Kidney (tissue), 14 donors: ENCODE results near the gene GGA2. TPM values are rescaled to one million over a fixed set of nuclear protein-coding genes. Genes with fewer than 3 reads are reported as not detected.
"Not testable (repeated sequence)": the region's sequence is repeated elsewhere in the genome, so short reads cannot be mapped to it uniquely, and the experiment has no call there.

Experiments
- DNase-seq, 5 donors: peaks; one replicate each; pipeline ENCODE4 v3.0.0-alpha.2; 2013 to 2020
- FAIRE-seq: peaks from 2 replicates; lab custom pipeline; 2012; peaks lifted over from hg19 to GRCh38; lab: Jason Lieb, UNC
- H3K27ac ChIP-seq, 2 donors: one replicate each; pipeline ENCODE4 v1.7.0; 2013; ENCODE audit warnings: low read depth in 2 of 2, low read length in 2 of 2, inconsistent platforms in 1 of 2
- H3K27me3 ChIP-seq: one replicate; pipeline ENCODE4 v1.7.1; 2013; ENCODE audit warnings: low read length, inconsistent platforms; ENCODE audit not compliant: control insufficient read depth, insufficient read depth
- H3K36me3 ChIP-seq, 3 donors: one replicate each; pipeline versions ENCODE4 v1.7.0 to v1.7.1; 2013; ENCODE audit warnings: low read length in 3 of 3, control low read depth in 1 of 3, inconsistent platforms in 1 of 3; ENCODE audit not compliant: insufficient read depth in 3 of 3, control insufficient read depth in 2 of 3
- H3K4me1 ChIP-seq, 3 donors: one replicate each; pipeline versions ENCODE4 v1.7.0 to v1.7.1; 2013; ENCODE audit warnings: low read length in 3 of 3, inconsistent platforms in 1 of 3, low read depth in 1 of 3; ENCODE audit not compliant: control insufficient read depth in 2 of 3, insufficient read depth in 2 of 3
- H3K4me3 ChIP-seq, 3 donors: one replicate each; pipeline versions ENCODE4 v1.7.0 to v1.8.1; 2013; ENCODE audit warnings: low read length in 3 of 3, control low read depth in 1 of 3, inconsistent platforms in 1 of 3
- H3K9ac ChIP-seq, 3 donors: one replicate each; pipeline versions ENCODE4 v1.7.0 to v1.7.1; 2013; ENCODE audit warnings: low read length in 3 of 3, control low read depth in 1 of 3, inconsistent platforms in 1 of 3
- H3K9me3 ChIP-seq, 3 donors: one replicate each; pipeline versions ENCODE4 v1.7.0 to v1.7.1; 2013; ENCODE audit warnings: low read length in 3 of 3, control low read depth in 1 of 3, inconsistent platforms in 1 of 3; ENCODE audit not compliant: control insufficient read depth in 2 of 3, insufficient read depth in 1 of 3
- intact Hi-C: fragments of 100-400 bp; cut with DNase I; formaldehyde crosslinking; loops from one replicate; pipeline ENCODE4 v1.11.1; 2022
- polyA plus RNA-seq: library from polyadenylated mRNA; stranded (reverse); fragments of 350-450 nt; fragmentation: Illumina TruSeq; extraction: RNeasy Lipid Tissue Mini Kit (QIAGEN cat#74804); gene quantifications from one replicate; pipeline ENCODE4 v1.2.3, GENCODE V29; 2014; ENCODE audit warnings: low read depth, low replicate concordance; ENCODE audit not compliant: insufficient read depth
- total RNA-seq: library from RNA; stranded (reverse); fragmentation: NEBNext Ultra II Directional; extraction: Animal tissue kit (Norgen Biotek cat#: 25700); gene quantifications from one replicate; pipeline ENCODE4 v1.2.1, GENCODE V29; 2021
- TF ChIP-seq, protein P1 (sequence below): IDR thresholded peaks from 3 replicates; pipeline ENCODE4 v1.5.1; 2012; ENCODE audit warnings: mild to moderate bottlenecking, moderate library complexity, borderline replicate concordance; ENCODE audit not compliant: insufficient read depth; ENCODE audit errors: extremely low read depth
- donor health status: control.
- donor health status: control.
- donor health status: control.
- donor health status: control.
- donor health status: control.
- donor health status: DM: yes; HTN: yes; CAD: no.
- donor health status: Normal renal cell carcinoma (clear cell type).

GGA2 gene
- total and polyA plus RNA-seq, 2 donors from 2014 or later: 43.5 to 79.9 TPM

DNA sequence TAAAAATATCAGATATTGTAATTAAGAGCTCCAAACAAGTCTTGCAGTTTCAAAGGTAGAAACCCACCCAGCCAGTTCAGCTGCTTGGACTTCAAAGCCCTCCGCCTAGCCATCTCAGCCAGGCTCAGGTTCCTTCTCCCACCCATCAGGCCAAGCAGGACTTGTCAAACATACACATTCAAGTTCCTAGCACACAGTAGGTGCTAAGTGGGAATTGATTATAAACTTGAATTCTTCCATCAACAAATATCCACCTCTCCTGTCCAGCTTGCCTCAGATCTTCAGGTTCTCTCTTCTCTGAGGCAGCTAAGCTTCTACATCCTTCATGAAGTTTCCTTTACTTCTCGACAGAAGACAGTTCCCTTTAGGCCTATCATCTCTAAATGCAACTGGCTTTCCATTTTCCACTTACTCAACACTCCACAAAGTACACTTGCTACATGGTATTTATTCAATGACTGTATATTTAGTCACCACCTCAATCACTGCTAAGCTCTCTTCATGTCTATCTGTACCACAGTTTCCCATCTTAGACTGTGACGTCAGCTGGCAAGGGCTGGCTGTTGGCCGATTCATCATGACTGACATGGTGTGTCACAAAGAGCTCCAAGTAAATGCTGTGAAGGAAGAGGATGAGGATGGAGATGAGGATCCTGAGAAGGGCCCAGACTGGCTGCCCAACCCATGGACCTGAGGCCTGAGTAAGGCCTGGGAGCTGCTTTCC is 44.0 kb downstream of the GGA2 start:
- intact Hi-C loops: no loop called here
- no peaks in the 10 kb centered on the region for H3K9me3 ChIP-seq
- H3K4me3 ChIP-seq: no peak overlapping the region
- DNase-seq (no peak), FAIRE-seq (no peak)
- H3K4me1 ChIP-seq: no peaks in the 10 kb centered on the region
- H3K27ac ChIP-seq: no peak overlapping the region
- no peak overlapping the region for H3K9ac ChIP-seq
- H3K36me3 ChIP-seq: peaks cover 4 to 43% (median 35%) of the 10 kb centered on the region in 3 donors
- H3K27me3 ChIP-seq: no peaks in the 10 kb centered on the region
- TF ChIP-seq, protein P1, sequence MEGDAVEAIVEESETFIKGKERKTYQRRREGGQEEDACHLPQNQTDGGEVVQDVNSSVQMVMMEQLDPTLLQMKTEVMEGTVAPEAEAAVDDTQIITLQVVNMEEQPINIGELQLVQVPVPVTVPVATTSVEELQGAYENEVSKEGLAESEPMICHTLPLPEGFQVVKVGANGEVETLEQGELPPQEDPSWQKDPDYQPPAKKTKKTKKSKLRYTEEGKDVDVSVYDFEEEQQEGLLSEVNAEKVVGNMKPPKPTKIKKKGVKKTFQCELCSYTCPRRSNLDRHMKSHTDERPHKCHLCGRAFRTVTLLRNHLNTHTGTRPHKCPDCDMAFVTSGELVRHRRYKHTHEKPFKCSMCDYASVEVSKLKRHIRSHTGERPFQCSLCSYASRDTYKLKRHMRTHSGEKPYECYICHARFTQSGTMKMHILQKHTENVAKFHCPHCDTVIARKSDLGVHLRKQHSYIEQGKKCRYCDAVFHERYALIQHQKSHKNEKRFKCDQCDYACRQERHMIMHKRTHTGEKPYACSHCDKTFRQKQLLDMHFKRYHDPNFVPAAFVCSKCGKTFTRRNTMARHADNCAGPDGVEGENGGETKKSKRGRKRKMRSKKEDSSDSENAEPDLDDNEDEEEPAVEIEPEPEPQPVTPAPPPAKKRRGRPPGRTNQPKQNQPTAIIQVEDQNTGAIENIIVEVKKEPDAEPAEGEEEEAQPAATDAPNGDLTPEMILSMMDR: no peak

DNA sequence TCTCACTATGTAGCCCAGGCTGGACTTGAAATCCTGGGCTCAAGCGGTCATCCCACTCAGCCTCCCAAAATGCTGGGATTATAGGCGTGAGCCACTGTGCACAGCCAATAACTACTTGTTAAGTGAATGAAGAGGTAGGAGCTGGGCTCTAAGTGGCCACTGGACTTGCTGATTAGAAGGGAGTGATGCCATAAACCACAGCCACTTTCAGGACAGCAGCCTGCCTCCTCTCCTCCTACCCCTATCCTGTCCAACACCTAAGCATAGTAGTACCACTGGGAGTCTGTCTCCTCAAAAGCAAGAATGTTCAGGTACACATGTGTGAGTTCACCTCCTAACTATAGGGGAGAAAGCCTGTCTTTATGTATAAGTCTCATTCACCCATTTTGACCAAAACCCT is 45.1 kb downstream of the GGA2 start:
- no peak for DNase-seq
- intact Hi-C loops: no loop called here
- H3K9ac ChIP-seq: no peak overlapping the region
- no peak overlapping the region for H3K27ac ChIP-seq
- H3K36me3 ChIP-seq: peaks cover 4 to 40% (median 33%) of the 10 kb centered on the region in 3 donors
- no peaks in the 10 kb centered on the region for H3K27me3 ChIP-seq
- H3K9me3 ChIP-seq: no peaks in the 10 kb centered on the region
- TF ChIP-seq, protein P1: no peak
- H3K4me1 ChIP-seq: no peaks in the 10 kb centered on the region
- no peak overlapping the region for H3K4me3 ChIP-seq
- FAIRE-seq: no peak

DNA sequence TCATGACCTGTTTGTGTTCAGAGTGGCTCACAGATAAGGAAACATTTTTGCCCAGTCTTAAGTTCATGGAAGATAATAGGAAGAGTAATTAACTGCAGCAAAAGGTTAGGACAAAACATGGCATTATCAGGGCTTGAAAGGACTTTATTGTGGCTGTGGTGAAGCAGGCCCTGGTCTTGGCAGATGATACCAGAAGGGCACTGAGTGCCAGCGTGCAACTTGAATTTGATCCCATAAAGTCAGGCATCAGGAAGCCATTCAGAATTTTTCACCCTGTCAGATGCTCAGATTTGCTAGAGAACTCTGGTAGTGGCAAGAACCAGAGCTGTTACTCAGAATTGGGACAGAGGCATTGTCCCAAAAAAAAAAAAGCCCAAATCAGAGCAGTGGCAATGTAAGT is 46.1 kb downstream of the GGA2 start:
- FAIRE-seq: no peak
- no peak overlapping the region for H3K9ac ChIP-seq
- intact Hi-C loops: no loop called here

DNA sequence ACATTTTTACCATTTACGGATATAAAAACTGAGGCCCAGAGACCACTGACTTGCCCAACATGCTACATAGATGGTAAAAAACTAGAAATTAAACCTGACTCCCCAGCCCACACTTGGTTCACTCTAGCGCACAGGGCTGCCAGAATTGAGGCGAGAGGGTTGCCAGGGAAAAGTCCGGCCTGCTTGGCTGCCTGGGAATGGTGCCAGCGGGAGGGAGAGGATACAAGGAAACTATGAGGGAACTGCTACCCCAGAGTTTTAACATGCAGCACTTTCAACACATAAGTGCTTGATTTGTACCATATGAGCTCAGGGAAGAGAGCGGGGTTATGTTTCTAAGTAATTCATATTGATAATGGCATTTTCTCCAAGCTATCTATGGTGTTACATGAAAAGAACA is 47.3 kb downstream of the GGA2 start:
- H3K4me1 ChIP-seq, H3K27me3 ChIP-seq, H3K9ac ChIP-seq, H3K9me3 ChIP-seq, FAIRE-seq, intact Hi-C loops, H3K4me3 ChIP-seq, H3K27ac ChIP-seq: not testable (repeated sequence)
- peaks cover 0 to 22% (median 21%) of the 10 kb centered on the region in 3 donors for H3K36me3 ChIP-seq
- peak in 2 of 5 donors; percentile 27 to 89 for DNase-seq

More for the DNA sequence above, 46.1 kb downstream of the GGA2 start:
- no peaks in the 10 kb centered on the region for H3K9me3 ChIP-seq
- no peak for DNase-seq
- TF ChIP-seq, protein P1: no peak
- peaks cover 0 to 30% (median 28%) of the 10 kb centered on the region in 3 donors for H3K36me3 ChIP-seq
- no peaks in the 10 kb centered on the region for H3K4me1 ChIP-seq
- H3K27ac ChIP-seq: no peak overlapping the region
- no peaks in the 10 kb centered on the region for H3K27me3 ChIP-seq
- no peak overlapping the region for H3K4me3 ChIP-seq
